ENCODE measurements around the gene FBLN2.

Gene FBLN2

DNA sequence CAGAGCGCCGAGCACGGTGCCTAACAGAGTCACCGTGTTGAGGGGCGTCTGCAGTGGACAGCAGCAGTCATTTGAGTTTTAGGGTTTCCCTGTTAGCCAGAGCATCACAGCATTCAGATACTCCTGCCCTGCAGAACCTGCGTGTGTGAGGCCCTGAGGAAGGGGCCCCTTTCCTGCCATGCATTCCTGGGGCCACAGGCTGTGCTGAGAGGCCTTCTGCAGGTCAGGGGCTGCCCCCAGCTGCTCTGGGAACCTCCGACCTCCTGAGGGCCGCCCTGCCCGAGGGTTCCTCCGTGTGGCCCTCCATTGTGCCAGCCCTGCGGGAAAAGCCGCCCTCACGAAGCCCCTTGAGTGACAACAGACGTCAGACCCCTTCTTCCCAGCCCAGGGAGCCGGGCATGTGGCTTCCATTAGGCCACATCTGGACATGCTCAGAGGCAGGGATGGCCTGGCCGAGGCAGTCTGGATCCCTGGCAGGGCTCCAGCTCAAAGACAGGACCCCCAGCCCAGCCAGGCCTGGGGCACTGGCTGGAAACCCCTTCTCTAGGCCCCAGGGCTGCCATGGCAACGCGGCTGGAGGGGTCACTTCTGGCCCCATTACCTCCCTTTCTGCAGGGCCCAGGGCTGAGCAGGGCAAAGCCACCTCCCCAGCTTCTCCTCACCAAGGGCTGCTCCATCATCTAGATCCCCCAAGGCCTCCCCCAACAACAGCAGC is 25.3 kb downstream of the FBLN2 start:
- H3K4me3 ChIP-seq (ENCODE audit: low read depth, low read length) = no peak overlapping the region
- in situ Hi-C loops (cut with HindIII; ENCODE audit: low pct_ligation_motif_present, low sequenced_read_pairs) = no loop called here
- no peak overlapping the region for H3K27ac ChIP-seq
- no peak for DNase-seq
- TF ChIP-seq, protein P1, sequence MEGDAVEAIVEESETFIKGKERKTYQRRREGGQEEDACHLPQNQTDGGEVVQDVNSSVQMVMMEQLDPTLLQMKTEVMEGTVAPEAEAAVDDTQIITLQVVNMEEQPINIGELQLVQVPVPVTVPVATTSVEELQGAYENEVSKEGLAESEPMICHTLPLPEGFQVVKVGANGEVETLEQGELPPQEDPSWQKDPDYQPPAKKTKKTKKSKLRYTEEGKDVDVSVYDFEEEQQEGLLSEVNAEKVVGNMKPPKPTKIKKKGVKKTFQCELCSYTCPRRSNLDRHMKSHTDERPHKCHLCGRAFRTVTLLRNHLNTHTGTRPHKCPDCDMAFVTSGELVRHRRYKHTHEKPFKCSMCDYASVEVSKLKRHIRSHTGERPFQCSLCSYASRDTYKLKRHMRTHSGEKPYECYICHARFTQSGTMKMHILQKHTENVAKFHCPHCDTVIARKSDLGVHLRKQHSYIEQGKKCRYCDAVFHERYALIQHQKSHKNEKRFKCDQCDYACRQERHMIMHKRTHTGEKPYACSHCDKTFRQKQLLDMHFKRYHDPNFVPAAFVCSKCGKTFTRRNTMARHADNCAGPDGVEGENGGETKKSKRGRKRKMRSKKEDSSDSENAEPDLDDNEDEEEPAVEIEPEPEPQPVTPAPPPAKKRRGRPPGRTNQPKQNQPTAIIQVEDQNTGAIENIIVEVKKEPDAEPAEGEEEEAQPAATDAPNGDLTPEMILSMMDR (IDR thresholded peaks at IDR 0.05; ENCODE audit: low read depth, low read length, missing control alignments) = no peak
- no peaks in the 10 kb centered on the region for H3K36me3 ChIP-seq (replicated peaks)
- no peaks in the 10 kb centered on the region for H3K27me3 ChIP-seq (replicated peaks)

DNA sequence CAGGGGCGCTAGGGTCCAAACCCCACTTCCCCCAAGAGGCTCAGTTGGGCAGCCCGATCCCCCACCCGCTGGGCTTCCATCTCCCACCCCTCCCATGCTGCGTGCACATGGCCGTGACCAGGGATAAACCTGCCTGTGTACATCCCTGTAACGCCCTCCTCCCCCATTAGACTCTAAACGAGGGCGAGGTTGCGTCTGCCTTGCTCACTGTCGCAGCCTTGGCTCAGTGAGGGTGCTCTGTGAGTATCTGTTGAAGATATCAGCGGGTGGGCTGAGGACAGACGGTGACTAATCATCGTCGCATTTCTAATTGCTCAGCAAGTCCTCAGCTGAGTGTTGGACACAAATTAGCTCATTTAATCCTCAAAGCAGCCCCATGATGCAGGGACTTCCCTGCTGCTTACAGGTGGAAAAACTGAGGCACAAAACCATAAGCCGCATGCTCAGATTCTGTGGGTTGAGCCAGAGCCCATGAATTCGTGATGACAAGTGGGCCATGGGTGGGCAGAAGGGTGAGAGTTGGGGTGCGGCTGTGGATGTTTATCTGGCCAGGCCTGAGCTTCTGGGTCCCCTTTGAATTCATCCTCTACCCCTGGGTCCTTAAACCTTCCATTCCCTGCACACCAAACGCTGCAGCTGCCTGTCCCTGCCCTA is 26.0 kb downstream of the FBLN2 start:
- H3K27ac ChIP-seq = no peak overlapping the region

DNA sequence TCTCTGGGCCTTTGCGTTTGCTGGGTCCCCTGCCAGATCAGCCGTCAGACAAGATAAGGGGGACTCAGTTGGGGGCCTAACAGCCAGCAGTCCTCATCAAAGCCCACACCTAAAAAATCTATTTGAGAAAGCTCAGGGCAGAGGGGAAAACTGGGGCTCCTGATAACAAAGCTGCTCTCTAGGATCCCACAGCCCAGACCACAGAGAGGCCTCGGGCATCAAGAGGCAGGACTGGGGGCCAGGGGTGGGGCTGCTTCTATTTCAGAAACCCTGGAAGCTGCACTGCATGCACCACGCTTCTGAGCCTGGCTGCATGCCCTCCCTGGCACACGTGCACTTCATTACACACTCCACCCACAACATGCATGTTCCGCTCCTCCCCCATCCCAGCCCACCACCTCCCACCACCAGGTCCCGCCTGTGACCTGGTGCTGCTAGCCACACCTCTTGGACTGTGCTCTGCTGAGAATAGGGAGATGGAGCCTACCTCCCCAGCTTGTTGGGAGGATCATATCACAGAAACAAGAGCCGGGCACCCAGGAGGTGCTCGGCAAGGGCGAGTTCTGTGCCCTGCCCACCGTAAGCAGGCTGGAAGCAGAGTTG is 26.6 kb downstream of the FBLN2 start:
- Histone ChIP-seq H3K27ac (no peak overlapping the region), H3K27me3 (replicated peaks) (no peaks in the 10 kb centered on the region)
- DNase-seq = no peak

More for the DNA sequence above, 26.0 kb downstream of the FBLN2 start:
- Histone ChIP-seq H3K27me3 (replicated peaks) (no peaks in the 10 kb centered on the region), H3K36me3 (replicated peaks) (no peaks in the 10 kb centered on the region), H3K4me3 (ENCODE audit: low read depth, low read length) (no peak overlapping the region)
- TF ChIP-seq, protein P1 (IDR thresholded peaks at IDR 0.05; ENCODE audit: low read depth, low read length, missing control alignments) = no peak
- DNase-seq = peak; percentile 52
- in situ Hi-C loops (cut with HindIII; ENCODE audit: low pct_ligation_motif_present, low sequenced_read_pairs) = no loop called here

DNA sequence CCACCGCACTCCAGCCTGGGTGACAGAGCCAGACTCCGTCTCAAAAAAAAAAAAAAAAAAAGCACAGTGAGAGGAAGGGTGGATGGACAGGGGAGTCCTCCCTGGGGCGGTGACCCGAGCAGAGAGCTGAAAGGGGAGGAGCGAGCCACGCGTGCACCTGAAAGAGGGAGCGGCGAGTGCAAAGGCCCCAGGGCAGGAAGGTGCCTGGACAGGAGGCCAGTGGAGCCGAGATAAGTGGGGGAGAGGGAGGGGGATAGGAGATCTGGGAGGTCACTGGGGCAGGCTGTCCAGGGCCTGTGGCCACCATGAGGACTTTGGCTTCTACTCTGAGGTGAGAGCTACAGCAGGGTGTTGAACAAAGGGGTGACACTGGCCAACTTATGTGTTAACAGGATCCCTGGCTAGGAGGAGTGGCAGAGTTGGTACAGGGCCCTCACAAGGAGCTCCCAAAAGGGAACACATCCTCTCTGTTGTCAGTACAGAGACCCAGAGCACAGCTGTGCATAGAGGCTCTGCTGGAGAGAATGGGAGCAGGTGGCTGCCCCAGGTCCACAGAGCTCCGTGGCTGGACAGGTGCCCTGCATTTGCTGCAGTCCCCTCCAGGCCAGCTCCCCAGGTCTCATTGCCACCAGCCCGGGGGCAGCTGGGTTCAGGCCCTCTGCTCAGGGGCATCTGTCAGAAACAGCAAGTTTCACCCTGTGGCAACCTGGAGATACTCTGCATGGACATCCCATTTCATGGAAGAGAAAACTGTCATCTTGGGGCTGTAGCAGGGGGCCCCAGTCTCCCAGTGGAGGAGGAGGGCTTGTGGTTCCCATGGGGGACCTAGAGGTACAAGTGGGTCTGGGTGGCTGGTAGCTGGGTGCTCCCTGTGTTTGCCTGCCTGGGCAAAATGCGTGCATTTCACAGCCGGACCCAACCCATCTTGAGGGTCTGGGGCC is 28.5 kb downstream of the FBLN2 start:
- no peaks in the 10 kb centered on the region for H3K36me3 ChIP-seq (replicated peaks)
- DNase-seq = no peak
- H3K27ac ChIP-seq = no peak overlapping the region
- in situ Hi-C loops (cut with HindIII; ENCODE audit: low pct_ligation_motif_present, low sequenced_read_pairs) = no loop called here
- no peak overlapping the region for H3K4me3 ChIP-seq (ENCODE audit: low read depth, low read length)
- TF ChIP-seq, protein P1 (IDR thresholded peaks at IDR 0.05; ENCODE audit: low read depth, low read length, missing control alignments) = no peak
- H3K27me3 ChIP-seq (replicated peaks) = no peaks in the 10 kb centered on the region

More for the DNA sequence above, 26.6 kb downstream of the FBLN2 start:
- Histone ChIP-seq H3K36me3 (replicated peaks) (no peaks in the 10 kb centered on the region), H3K4me3 (ENCODE audit: low read depth, low read length) (no peak overlapping the region)
- TF ChIP-seq, protein P1 (IDR thresholded peaks at IDR 0.05; ENCODE audit: low read depth, low read length, missing control alignments) = no peak
- in situ Hi-C loops (cut with HindIII; ENCODE audit: low pct_ligation_motif_present, low sequenced_read_pairs) = no loop called here

DNA sequence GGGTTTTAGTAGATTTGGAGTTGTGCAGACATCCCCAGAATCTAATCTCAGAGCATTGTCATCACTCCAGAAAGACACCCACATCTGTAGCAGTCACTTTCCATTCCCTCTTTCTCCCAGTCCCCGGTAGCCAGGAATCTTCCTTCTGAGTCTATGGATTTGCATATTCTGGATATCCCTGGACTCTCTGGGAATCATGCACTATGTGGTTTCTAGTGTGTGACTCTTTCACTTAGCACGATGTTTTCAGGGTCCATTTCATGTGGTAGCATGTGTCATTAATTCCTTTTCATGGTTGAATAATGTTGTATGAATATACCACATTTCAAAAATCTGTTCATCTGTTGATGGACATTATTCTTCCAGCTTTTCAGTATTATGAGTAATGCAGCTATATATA is 29.3 kb downstream of the FBLN2 start:
- TF ChIP-seq, protein P1 (IDR thresholded peaks at IDR 0.05; ENCODE audit: low read depth, low read length, missing control alignments) = no peak
- DNase-seq = no peak
- Histone ChIP-seq H3K27me3 (replicated peaks) (no peaks in the 10 kb centered on the region), H3K4me3 (ENCODE audit: low read depth, low read length) (no peak overlapping the region), H3K36me3 (replicated peaks) (no peaks in the 10 kb centered on the region), H3K27ac (no peak overlapping the region)
- in situ Hi-C loops (cut with HindIII; ENCODE audit: low pct_ligation_motif_present, low sequenced_read_pairs) = no loop called here

Measured in brain microvascular endothelial cell (primary cell).